Fibroblast of skin of scalp (primary cell): Measurements from ENCODE around the gene ARRDC2. TPM values are rescaled to one million over a fixed set of nuclear protein-coding genes. Genes with fewer than 3 reads are reported as not detected.
"Not testable (repeated sequence)": the region's sequence is repeated elsewhere in the genome, so short reads cannot be mapped to it uniquely, and the experiment has no call there.

Experiments
- DNase-seq: peaks from one replicate; pipeline ENCODE4 v3.0.0-alpha.2; 2013
- polyA plus RNA-seq, 2 experiments: library from polyadenylated mRNA; unstranded; fragments of 120-200 nt; gene quantifications; one replicate each; pipeline ENCODE4 v1.2.1, GENCODE V29; 2013; ENCODE audit not compliant: insufficient read length in 2 of 2

The ARRDC2 gene
- polyA plus RNA-seq (2013, experiment 1 of 2; ENCODE audit: insufficient read length): 7.8 TPM
- 7.6 TPM for polyA plus RNA-seq (2013, experiment 2 of 2; ENCODE audit: insufficient read length)

GRCh38 chr19:18007917-18008673 is at the start of gene ARRDC2:
Gene ARRDC2 (plus strand): TSS chr19:18008170. CDS start chr19:18008311, 141 bp downstream.
- DNase-seq: peak; percentile 94

GRCh38 chr19:17963936-17964691 is 43.9 kb upstream of the ARRDC2 start:
- DNase-seq: no peak

- no peak for DNase-seq
Observed at GRCh38 chr19:17965370-17966128, 42.4 kb upstream of the ARRDC2 start.

- DNase-seq: no peak
Observed at GRCh38 chr19:17966129-17966483, 41.9 kb upstream of the ARRDC2 start.

GRCh38 chr19:17966550-17967256 is 41.3 kb upstream of the ARRDC2 start, which contains the start of gene KCNN1:
Gene KCNN1 (plus strand): TSS chr19:17967107. CDS start chr19:17973889, 6,782 bp downstream.
- peak; percentile 5 for DNase-seq

- no peak for DNase-seq
Observed at GRCh38 chr19:17967257-17968051, 40.5 kb upstream of the ARRDC2 start.

GRCh38 chr19:17968362-17968761 is 39.6 kb upstream of the ARRDC2 start:
- no peak for DNase-seq

- no peak for DNase-seq
Observed at GRCh38 chr19:17969096-17969792, 38.7 kb upstream of the ARRDC2 start.

- no peak for DNase-seq
Observed at GRCh38 chr19:17972230-17972629, 35.7 kb upstream of the ARRDC2 start.

GRCh38 chr19:17973759-17974158 is 34.2 kb upstream of the ARRDC2 start:
- no peak for DNase-seq

GRCh38 chr19:17974551-17974950 is 33.4 kb upstream of the ARRDC2 start:
- no peak for DNase-seq

GRCh38 chr19:17975032-17975431 is 32.9 kb upstream of the ARRDC2 start:
- DNase-seq: no peak

GRCh38 chr19:17977021-17977420 is 30.9 kb upstream of the ARRDC2 start:
- DNase-seq: no peak

- DNase-seq: no peak
Observed at GRCh38 chr19:17977488-17977887, 30.5 kb upstream of the ARRDC2 start.

GRCh38 chr19:17981611-17982010 is 26.4 kb upstream of the ARRDC2 start:
- DNase-seq: no peak

- no peak for DNase-seq
Observed at GRCh38 chr19:17982430-17982829, 25.5 kb upstream of the ARRDC2 start.

- no peak for DNase-seq
Observed at GRCh38 chr19:17985037-17985818, 22.7 kb upstream of the ARRDC2 start.

- not testable (repeated sequence) for DNase-seq
Observed at GRCh38 chr19:17986569-17986968, 21.4 kb upstream of the ARRDC2 start.

- no peak for DNase-seq
Observed at GRCh38 chr19:17988161-17988560, 19.8 kb upstream of the ARRDC2 start.
